Pancreas (tissue), 10 donors: ENCODE data around the gene PLSCR3. TPM values are rescaled to one million over a fixed set of nuclear protein-coding genes. Genes with fewer than 3 reads are reported as not detected.

Source experiments
- ATAC-seq, 4 donors: fragments of 200-7000 bp; cut with Tn5 transposase; one replicate each; pipeline versions ENCODE4 v1.8.0 to v1.9.1; 2020; ENCODE audit warnings: mild to moderate bottlenecking in 4 of 4, moderate library complexity in 4 of 4
- DNase-seq, 6 donors: peaks; one replicate each; pipeline ENCODE4 v3.0.0-alpha.2; 2020
- FAIRE-seq: peaks from 2 replicates; lab custom pipeline; 2012; peaks lifted over from hg19 to GRCh38; lab: Jason Lieb, UNC
- H3K27ac ChIP-seq, 4 donors: fragments of 200-600 bp; sonication (generic); 1 replicate in 3 of 4; 2 replicates in 1 of 4; pipeline versions ENCODE4 v1.5.0 to v1.8.0; 2020
- H3K27me3 ChIP-seq, 4 donors: fragments of 200-600 bp; one replicate each; pipeline ENCODE4 v1.8.0; 2021
- H3K36me3 ChIP-seq, 3 donors: fragments of 200-600 bp; sonication (generic) in 1 of 3; one replicate each; pipeline versions ENCODE4 v1.5.0 to v1.8.0; 2020 to 2021
- H3K4me1 ChIP-seq, 3 donors: fragments of 200-600 bp; one replicate each; pipeline ENCODE4 v1.8.0; 2021
- H3K4me3 ChIP-seq, 4 donors: fragments of 200-600 bp; sonication (generic) in 2 of 4; one replicate each; pipeline versions ENCODE4 v1.5.0 to v1.8.0; 2020 to 2021
- H3K9me3 ChIP-seq, 4 donors: fragments of 200-600 bp; one replicate each; pipeline ENCODE4 v1.8.0; 2021
- CTCF ChIP-seq, 4 donors: fragments of 200-600 bp; sonication (generic) in 3 of 4; IDR thresholded peaks; one replicate each; pipeline versions ENCODE4 v1.5.0 to v1.8.0; 2021; ENCODE audit warnings: antibody characterized with exemption in 4 of 4
- WGBS, 2 donors: extraction: QIAGEN DNeasy Blood & Tissue Kit; methylation state at CpG; one replicate each; pipeline ENCODE4 v1.1.7; 2013; 5-methylcytosine and 5-hydroxymethylcytosine counted together
- intact Hi-C, 3 donors: fragments of 100-400 bp; cut with DNase I; formaldehyde crosslinking; loops; one replicate each; pipeline versions ENCODE4 v1.11.1 to v1.14.2; 2022
- polyA plus RNA-seq, 2 donors: library from polyadenylated mRNA; stranded (reverse); fragments of 200-250 nt; gene quantifications; one replicate each; pipeline ENCODE4 v1.2.3, GENCODE V29; 2013
- total RNA-seq, 6 donors: library from RNA; stranded (reverse); fragmentation: NEBNext Ultra II Directional in 4 of 6; extraction: Animal tissue kit (Norgen Biotek cat#: 25700) in 4 of 6; gene quantifications; one replicate each; pipeline versions ENCODE4 v1.2.1 to v1.2.4, GENCODE V29; 2021 to 2023
- donor health status: healthy with polysubstance abuse.
- donor health status: DM: no; HTN: no; CAD: no; lungs with moderate emphysema.
- donor health status: DM: no; HTN: no; CAD: no.
- donor health status: control.
- donor health status: control.
- donor health status: Bipolar disorder and iron deficiency.
- donor health status: DM: yes; HTN: yes; CAD: no.
- donor health status: DM: no; HTN: no; CAD: no.
- donor health status: DM: no; HTN: no; CAD: no.
- donor health status: DM: yes; HTN: yes; CAD: no.

PLSCR3 gene
- total and polyA plus RNA-seq, 8 donors, result 6.5 to 20.1 (median 9.9) TPM

GRCh38 chr17:7435676-7436555, 41.6 kb upstream of the PLSCR3 start:
- peak overlapping the region; percentile 36 to 70 (median 46) for H3K4me3 ChIP-seq
- H3K36me3 ChIP-seq, result no peaks in the 10 kb centered on the region
- ATAC-seq, result peak; percentile 26 to 47 (median 36)
- intact Hi-C loops, result loop anchor here in 2 of 3 donors (10.0 kb wide), 1 partner anchor 81 kb away; the partner anchor contains the start of genes KCTD11 (in 2 of the 2) and TMEM95 (in 2 of the 2)
- peak; percentile 52 to 87 (median 70) for DNase-seq
- FAIRE-seq, result no peak
- peak overlapping the region; percentile 86 to 97 (median 94) for H3K27ac ChIP-seq
- H3K27me3 ChIP-seq, result no peaks in the 10 kb centered on the region
- no peak for TF ChIP-seq CTCF (IDR thresholded peaks at IDR 0.05)
- H3K9me3 ChIP-seq, result no peaks in the 10 kb centered on the region
- WGBS, 2 donors, result 5% methylated on average over 49 of the region's 49 CpGs
- peaks cover 5 to 18% (median 11%) of the 10 kb centered on the region in 3 donors for H3K4me1 ChIP-seq

GRCh38 chr17:7432296-7432695, 38.0 kb upstream of the PLSCR3 start:
- WGBS, 2 donors, result 84 to 89% methylated on average over 11 of the region's 11 CpGs
- TF ChIP-seq CTCF (IDR thresholded peaks at IDR 0.05), result no peak
- H3K4me1 ChIP-seq, result peaks cover 0 to 6% (median 2%) of the 10 kb centered on the region in 3 donors
- no peak overlapping the region for H3K27ac ChIP-seq
- no peaks in the 10 kb centered on the region for H3K9me3 ChIP-seq
- intact Hi-C loops, result loop anchor here in 2 of 3 donors (10.0 kb wide), 1 partner anchor 77 kb away; the partner anchor contains the start of genes KCTD11 (in 2 of the 2) and TMEM95 (in 2 of the 2)
- no peak for FAIRE-seq
- DNase-seq, result peak in 1 of 6 donors; percentile 42
- H3K4me3 ChIP-seq, result no peak overlapping the region
- H3K27me3 ChIP-seq, result no peaks in the 10 kb centered on the region
- no peaks in the 10 kb centered on the region for H3K36me3 ChIP-seq
- no peak for ATAC-seq

GRCh38 chr17:7431231-7431630, 36.9 kb upstream of the PLSCR3 start:
- Histone ChIP-seq H3K4me1 (peaks cover 0 to under 1% (median 0%) of the 10 kb centered on the region in 3 donors), H3K4me3 (no peak overlapping the region), H3K36me3 (no peaks in the 10 kb centered on the region), H3K9me3 (no peaks in the 10 kb centered on the region), H3K27ac (no peak overlapping the region), H3K27me3 (no peaks in the 10 kb centered on the region)
- FAIRE-seq (no peak), DNase-seq (no peak), ATAC-seq (no peak)
- intact Hi-C loops, result loop anchor here in 2 of 3 donors (10.0 kb wide), 1 partner anchor 76 kb away; the partner anchor contains the start of genes KCTD11 (in 2 of the 2) and TMEM95 (in 2 of the 2)
- no peak for TF ChIP-seq CTCF (IDR thresholded peaks at IDR 0.05)
- 84 to 94% methylated on average over 1 of the region's 1 CpG for WGBS, 2 donors

GRCh38 chr17:7429722-7430121, 35.4 kb upstream of the PLSCR3 start:
- DNase-seq, result peak in 1 of 6 donors; percentile 74
- Histone ChIP-seq H3K4me3 (no peak overlapping the region), H3K36me3 (no peaks in the 10 kb centered on the region), H3K27me3 (no peaks in the 10 kb centered on the region), H3K4me1 (no peaks in the 10 kb centered on the region), H3K27ac (no peak overlapping the region), H3K9me3 (no peaks in the 10 kb centered on the region)
- no peak for TF ChIP-seq CTCF (IDR thresholded peaks at IDR 0.05)
- no peak for FAIRE-seq
- WGBS, 2 donors, result 84 to 90% methylated on average over 10 of the region's 10 CpGs
- intact Hi-C loops, result loop anchor here in 2 of 3 donors (10.0 kb wide), 1 partner anchor 75 kb away; the partner anchor contains the start of genes KCTD11 (in 2 of the 2) and TMEM95 (in 2 of the 2)
- ATAC-seq, result no peak
